Caco-2 (cell line): ENCODE measurements around the gene EIF2S1. TPM values are rescaled to one million over a fixed set of nuclear protein-coding genes. Genes with fewer than 3 reads are reported as not detected.
"Not testable (repeated sequence)": the region's sequence is repeated elsewhere in the genome, so short reads cannot be mapped to it uniquely, and the experiment has no call there.

ENCODE experiments used
- BruUV-seq: library from RNA; stranded (reverse); fragments of 400-500 nt; replicated peaks from 2 replicates; lab custom pipeline; 2021; lab: Mats Ljungman, UMichigan
- CTCF ChIA-PET: fragments of 300-600 bp; sonication (Branson Sonifier 250); formaldehyde crosslinking; loops from one replicate; lab custom pipeline; 2022; ENCODE audit warnings: antibody characterized with exemption; lab: Charles Lee
- POLR2A ChIA-PET: fragments of 300-600 bp; sonication (Branson Sonifier 250); formaldehyde crosslinking; loops from one replicate; lab custom pipeline; 2022; ENCODE audit warnings: antibody characterized with exemption; lab: Charles Lee
- DNase-seq, 2 experiments: peaks; one replicate each; pipeline versions ENCODE4 v3.0.0 to v3.0.0-alpha.2; 2020 to 2022
- H3K27me3 ChIP-seq: replicated peaks from 2 replicates; pipeline ENCODE4 v1.6.0; 2011; ENCODE audit warnings: low read length; ENCODE audit not compliant: control insufficient read depth, insufficient read depth
- H3K36me3 ChIP-seq: 2 replicates; pipeline ENCODE4 v1.5.1; 2011; ENCODE audit warnings: low read length; ENCODE audit not compliant: control insufficient read depth, insufficient read depth
- H3K4me1 ChIP-seq: fragments of 250-450 bp; sonication (Bioruptor Pico); 2 replicates; pipeline ENCODE4 v1.5.1; 2020; ENCODE audit warnings: mild to moderate bottlenecking
- H3K4me3 ChIP-seq: 2 replicates; pipeline ENCODE4 v1.5.1; 2011; ENCODE audit warnings: low read depth, mild to moderate bottlenecking, control low read depth, low read length
- H3K9me3 ChIP-seq: fragments of 250-450 bp; sonication (Bioruptor Pico); 2 replicates; pipeline ENCODE4 v1.5.1; 2020; ENCODE audit warnings: mild to moderate bottlenecking, moderate library complexity
- H3K27ac Mint-ChIP-seq: one replicate; pipeline ENCODE4 v1.8.0; 2022; ENCODE audit warnings: mixed read lengths; ENCODE audit not compliant: unreplicated experiment
- H3K27me3 Mint-ChIP-seq: one replicate; pipeline ENCODE4 v1.8.0; 2022; ENCODE audit warnings: mixed read lengths; ENCODE audit not compliant: insufficient read depth, unreplicated experiment
- H3K36me3 Mint-ChIP-seq: one replicate; pipeline ENCODE4 v1.8.0; 2022; ENCODE audit warnings: mild to moderate bottlenecking, mixed read lengths; ENCODE audit not compliant: insufficient read depth, unreplicated experiment
- H3K4me1 Mint-ChIP-seq: one replicate; pipeline ENCODE4 v1.8.0; 2022; ENCODE audit warnings: low read depth, mixed read lengths; ENCODE audit not compliant: unreplicated experiment
- H3K4me3 Mint-ChIP-seq: one replicate; pipeline ENCODE4 v1.8.0; 2022; ENCODE audit warnings: mild to moderate bottlenecking, moderate library complexity, mixed read lengths; ENCODE audit not compliant: unreplicated experiment
- H3K9me3 Mint-ChIP-seq: one replicate; pipeline ENCODE4 v1.8.0; 2022; ENCODE audit warnings: mixed read lengths; ENCODE audit not compliant: unreplicated experiment
- intact Hi-C: fragments of 100-400 bp; cut with micrococcal nuclease; formaldehyde crosslinking; loops from one replicate; pipeline ENCODE4 v1.10.0; 2022; ENCODE audit not compliant: unreplicated experiment
- total RNA-seq: library from RNA; stranded (reverse); gene quantifications from 2 replicates; pipeline ENCODE4 v1.2.3, GENCODE V29; 2022
- TF ChIP-seq, protein P1 (sequence below), 2 experiments: fragments of 200-600 bp in 1 of 2; IDR thresholded peaks; 1 replicate in 1 of 2; 2 replicates in 1 of 2; pipeline versions ENCODE4 v1.5.1 to v1.8.0; 2011 to 2022; ENCODE audit warnings: antibody characterized with exemption in 1 of 2, control low read depth in 1 of 2, inconsistent platforms in 1 of 2, low read depth in 1 of 2, low read length in 1 of 2, mild to moderate bottlenecking in 1 of 2, moderate library complexity in 1 of 2; ENCODE audit not compliant: insufficient read depth in 1 of 2, severe bottlenecking in 1 of 2, unreplicated experiment in 1 of 2

The EIF2S1 gene
- total RNA-seq, 1 experiment from 2014 or later: 144 TPM

GRCh38 chr14:67405771-67406170 is 45.6 kb downstream of the EIF2S1 start:
- TF ChIP-seq, protein P1, sequence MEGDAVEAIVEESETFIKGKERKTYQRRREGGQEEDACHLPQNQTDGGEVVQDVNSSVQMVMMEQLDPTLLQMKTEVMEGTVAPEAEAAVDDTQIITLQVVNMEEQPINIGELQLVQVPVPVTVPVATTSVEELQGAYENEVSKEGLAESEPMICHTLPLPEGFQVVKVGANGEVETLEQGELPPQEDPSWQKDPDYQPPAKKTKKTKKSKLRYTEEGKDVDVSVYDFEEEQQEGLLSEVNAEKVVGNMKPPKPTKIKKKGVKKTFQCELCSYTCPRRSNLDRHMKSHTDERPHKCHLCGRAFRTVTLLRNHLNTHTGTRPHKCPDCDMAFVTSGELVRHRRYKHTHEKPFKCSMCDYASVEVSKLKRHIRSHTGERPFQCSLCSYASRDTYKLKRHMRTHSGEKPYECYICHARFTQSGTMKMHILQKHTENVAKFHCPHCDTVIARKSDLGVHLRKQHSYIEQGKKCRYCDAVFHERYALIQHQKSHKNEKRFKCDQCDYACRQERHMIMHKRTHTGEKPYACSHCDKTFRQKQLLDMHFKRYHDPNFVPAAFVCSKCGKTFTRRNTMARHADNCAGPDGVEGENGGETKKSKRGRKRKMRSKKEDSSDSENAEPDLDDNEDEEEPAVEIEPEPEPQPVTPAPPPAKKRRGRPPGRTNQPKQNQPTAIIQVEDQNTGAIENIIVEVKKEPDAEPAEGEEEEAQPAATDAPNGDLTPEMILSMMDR (IDR thresholded peaks at IDR 0.05; ENCODE audit: insufficient read depth in 1 of 2, low read depth in 1 of 2, low read length in 1 of 2, severe bottlenecking in 1 of 2, unreplicated experiment in 1 of 2): no peak
- ChIA-PET POLR2A (no interaction called here), CTCF (no interaction called here)
- Mint-ChIP-seq H3K9me3 (no peaks in the 10 kb centered on the region), H3K27me3 (no peaks in the 10 kb centered on the region), H3K4me3 (no peak overlapping the region), H3K4me1 (peaks cover 8% of the 10 kb centered on the region), H3K36me3 (peaks cover 6% of the 10 kb centered on the region), H3K27ac (no peak overlapping the region)
- Histone ChIP-seq H3K9me3 (no peaks in the 10 kb centered on the region), H3K36me3 (no peaks in the 10 kb centered on the region), H3K27me3 (no peaks in the 10 kb centered on the region), H3K4me3 (no peak overlapping the region), H3K4me1 (peaks cover 9% of the 10 kb centered on the region)
- intact Hi-C loops: no loop called here
- DNase-seq: no peak
- no TSS peak for BruUV-seq

DNA sequence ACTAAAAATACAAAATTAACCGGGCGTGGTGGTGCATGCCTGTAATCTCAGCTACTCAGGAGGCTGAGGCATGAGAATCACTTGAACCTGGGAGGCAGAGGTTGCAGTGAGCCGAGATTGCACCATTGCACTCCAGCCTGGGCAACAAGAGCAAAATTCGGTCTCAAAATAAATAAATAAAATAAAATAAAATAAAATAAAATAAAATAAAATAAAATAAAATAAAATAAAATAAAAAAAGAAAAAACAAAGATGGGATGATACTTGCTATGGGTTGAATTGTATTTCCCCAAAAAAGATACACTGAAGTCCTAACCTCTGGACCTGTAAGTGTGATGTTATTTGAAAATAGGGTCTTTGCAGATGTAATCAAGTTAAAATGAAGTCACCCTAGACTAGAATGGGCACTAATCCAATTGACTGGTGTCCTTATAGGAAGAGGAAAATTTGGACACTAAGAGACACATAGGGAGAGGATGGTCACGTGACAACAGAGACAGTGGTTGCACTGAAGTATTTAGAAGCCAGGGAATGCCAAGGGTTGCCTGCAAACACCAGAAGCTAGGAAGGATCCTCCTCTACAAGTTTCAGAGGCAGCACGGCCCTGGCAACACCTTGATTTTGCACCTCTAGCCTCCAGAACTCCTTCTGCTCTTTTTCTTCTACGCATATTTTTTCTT is 48.1 kb downstream of the EIF2S1 start:
- intact Hi-C loops, DNase-seq, BruUV-seq, H3K4me3 ChIP-seq, H3K4me3 Mint-ChIP-seq, H3K9me3 ChIP-seq, H3K27me3 Mint-ChIP-seq, H3K36me3 Mint-ChIP-seq, CTCF ChIA-PET, H3K27me3 ChIP-seq, H3K27ac Mint-ChIP-seq, POLR2A ChIA-PET, H3K9me3 Mint-ChIP-seq, H3K36me3 ChIP-seq: not testable (repeated sequence)
- peaks cover 16% of the 10 kb centered on the region for H3K4me1 Mint-ChIP-seq
- peaks cover 13% of the 10 kb centered on the region for H3K4me1 ChIP-seq

DNA sequence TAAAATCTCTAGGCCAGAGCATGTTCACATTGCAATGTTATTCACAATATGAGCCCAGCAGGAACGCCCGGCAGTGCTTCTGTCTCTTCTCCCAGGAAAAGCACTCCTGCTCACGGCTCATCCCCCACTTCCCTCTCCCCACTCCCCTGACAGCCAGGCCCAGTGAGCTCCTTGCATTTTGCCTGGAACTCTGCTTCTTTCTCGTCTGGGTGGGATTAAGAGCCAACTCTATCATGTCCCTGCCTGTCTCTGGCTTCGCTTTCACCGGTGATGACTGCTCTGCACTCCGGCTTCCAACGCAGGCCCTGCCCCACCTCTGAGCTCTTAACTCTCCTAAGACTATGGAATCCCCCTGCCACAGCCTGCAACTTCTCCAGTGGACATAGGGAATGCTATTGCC is 49.3 kb downstream of the EIF2S1 start:
- no peaks in the 10 kb centered on the region for H3K27me3 Mint-ChIP-seq
- no peak for DNase-seq
- peaks cover 6% of the 10 kb centered on the region for H3K36me3 Mint-ChIP-seq
- CTCF ChIA-PET: interaction anchor here (1.6 kb wide), 1 partner anchor 50 kb away, joined by 4 read pairs; the partner anchor contains the start of gene ATP6V1D
- H3K4me1 Mint-ChIP-seq: peaks cover 16% of the 10 kb centered on the region
- H3K27ac Mint-ChIP-seq: no peak overlapping the region
- no TSS peak for BruUV-seq
- Histone ChIP-seq H3K9me3 (no peaks in the 10 kb centered on the region), H3K36me3 (no peaks in the 10 kb centered on the region), H3K27me3 (no peaks in the 10 kb centered on the region), H3K4me3 (no peak overlapping the region), H3K4me1 (peaks cover 13% of the 10 kb centered on the region)
- TF ChIP-seq, protein P1 (IDR thresholded peaks at IDR 0.05; ENCODE audit: insufficient read depth in 1 of 2, low read depth in 1 of 2, low read length in 1 of 2, severe bottlenecking in 1 of 2, unreplicated experiment in 1 of 2): no peak
- no peaks in the 10 kb centered on the region for H3K9me3 Mint-ChIP-seq
- POLR2A ChIA-PET: interaction anchor here (0.6 kb wide), 1 partner anchor 200 kb away, joined by 3 read pairs; no protein-coding TSS in a partner anchor
- intact Hi-C loops: no loop called here
- no peak overlapping the region for H3K4me3 Mint-ChIP-seq
